ENCODE data around the gene CEACAM19. TPM values are rescaled to one million over a fixed set of nuclear protein-coding genes. Genes with fewer than 3 reads are reported as not detected.

The CEACAM19 gene
- total RNA-seq, 2 donors from 2014 or later = 3.4 to 6.2 TPM

- Histone ChIP-seq H3K4me3 (no peak overlapping the region), H3K4me1 (ENCODE audit: control insufficient read depth in 1 of 2, low read depth in 2 of 2) (peaks cover 0 to 5% of the 10 kb centered on the region in 2 donors), H3K36me3 (peaks cover 57% of the 10 kb centered on the region), H3K9me3 (no peaks in the 10 kb centered on the region), H3K27ac (no peak overlapping the region), H3K27me3 (replicated peaks; ENCODE audit: insufficient read depth) (no peaks in the 10 kb centered on the region)
- DNase-seq (ENCODE audit: low spot score) (no peak), ATAC-seq (ENCODE audit: insufficient number of reproducible peaks, low FRiP score, low read depth) (no peak)
- no peak for TF ChIP-seq CTCF (IDR thresholded peaks at IDR 0.05)
These were observed 10.1 kb upstream of the CEACAM19 start for GRCh38 chr19:44661205-44661604.

- no peaks in the 10 kb centered on the region for H3K9me3 ChIP-seq
- no peak overlapping the region for H3K27ac ChIP-seq
- ATAC-seq (ENCODE audit: insufficient number of reproducible peaks, low FRiP score, low read depth) (no peak), DNase-seq (ENCODE audit: low spot score) (no peak)
- H3K36me3 ChIP-seq = peaks cover 55% of the 10 kb centered on the region
- no peak overlapping the region for H3K4me3 ChIP-seq
- TF ChIP-seq CTCF (IDR thresholded peaks at IDR 0.05) = no peak
- H3K4me1 ChIP-seq (ENCODE audit: control insufficient read depth in 1 of 2, low read depth in 2 of 2) = peaks cover 0 to 5% of the 10 kb centered on the region in 2 donors
- no peaks in the 10 kb centered on the region for H3K27me3 ChIP-seq (replicated peaks; ENCODE audit: insufficient read depth)
These were observed 9.4 kb upstream of the CEACAM19 start for GRCh38 chr19:44661904-44662303.

- Histone ChIP-seq H3K9me3 (no peaks in the 10 kb centered on the region), H3K4me3 (no peak overlapping the region), H3K36me3 (peaks cover 52% of the 10 kb centered on the region), H3K27ac (no peak overlapping the region), H3K27me3 (replicated peaks; ENCODE audit: insufficient read depth) (no peaks in the 10 kb centered on the region), H3K4me1 (ENCODE audit: control insufficient read depth in 1 of 2, low read depth in 2 of 2) (no peaks in the 10 kb centered on the region)
- TF ChIP-seq CTCF (IDR thresholded peaks at IDR 0.05) = no peak
- no peak for DNase-seq (ENCODE audit: low spot score)
- ATAC-seq (ENCODE audit: insufficient number of reproducible peaks, low FRiP score, low read depth) = no peak
These were observed 8.4 kb upstream of the CEACAM19 start for GRCh38 chr19:44662691-44663385.

- no peak overlapping the region for H3K27ac ChIP-seq
- DNase-seq (ENCODE audit: low spot score) = no peak
- no peaks in the 10 kb centered on the region for H3K27me3 ChIP-seq (replicated peaks; ENCODE audit: insufficient read depth)
- no peaks in the 10 kb centered on the region for H3K9me3 ChIP-seq
- H3K4me1 ChIP-seq (ENCODE audit: control insufficient read depth in 1 of 2, low read depth in 2 of 2) = no peaks in the 10 kb centered on the region
- peaks cover 40% of the 10 kb centered on the region for H3K36me3 ChIP-seq
- no peak for TF ChIP-seq CTCF (IDR thresholded peaks at IDR 0.05)
- no peak overlapping the region for H3K4me3 ChIP-seq
- no peak for ATAC-seq (ENCODE audit: insufficient number of reproducible peaks, low FRiP score, low read depth)
These were observed 7.3 kb upstream of the CEACAM19 start for GRCh38 chr19:44663996-44664395.

- no peak for DNase-seq (ENCODE audit: low spot score)
- Histone ChIP-seq H3K9me3 (no peaks in the 10 kb centered on the region), H3K4me1 (ENCODE audit: control insufficient read depth in 1 of 2, low read depth in 2 of 2) (no peaks in the 10 kb centered on the region), H3K27me3 (replicated peaks; ENCODE audit: insufficient read depth) (no peaks in the 10 kb centered on the region), H3K4me3 (no peak overlapping the region), H3K27ac (no peak overlapping the region), H3K36me3 (peaks cover 30% of the 10 kb centered on the region)
- TF ChIP-seq CTCF (IDR thresholded peaks at IDR 0.05) = no peak
- no peak for ATAC-seq (ENCODE audit: insufficient number of reproducible peaks, low FRiP score, low read depth)
These were observed 6.3 kb upstream of the CEACAM19 start for GRCh38 chr19:44664976-44665375.

Data from thoracic aorta (tissue), 2 donors.